Glutamatergic neuron (in vitro differentiated cells): ENCODE measurements around the gene LRCH1. TPM values are rescaled to one million over a fixed set of nuclear protein-coding genes. Genes with fewer than 3 reads are reported as not detected.
A peak's percentile ranks its signal among the peaks of the same experiment; 100 is the strongest.

Source experiments
- DNase-seq: peaks from one replicate; pipeline ENCODE4 v3.0.0; 2022
- H3K27ac Mint-ChIP-seq: one replicate; pipeline ENCODE4 v1.8.0; 2020; ENCODE audit warnings: mild to moderate bottlenecking, mixed read lengths, inconsistent platforms; ENCODE audit not compliant: unreplicated experiment
- H3K27me3 Mint-ChIP-seq: one replicate; pipeline ENCODE4 v1.8.0; 2020; ENCODE audit warnings: mild to moderate bottlenecking, moderate library complexity, mixed read lengths, inconsistent platforms; ENCODE audit not compliant: unreplicated experiment
- H3K36me3 Mint-ChIP-seq: one replicate; pipeline ENCODE4 v1.8.0; 2020; ENCODE audit warnings: mild to moderate bottlenecking, mixed read lengths, inconsistent platforms; ENCODE audit not compliant: unreplicated experiment
- H3K4me1 Mint-ChIP-seq: one replicate; pipeline ENCODE4 v1.8.0; 2020; ENCODE audit warnings: mild to moderate bottlenecking, low read depth, mixed read lengths, inconsistent platforms; ENCODE audit not compliant: unreplicated experiment
- H3K4me3 Mint-ChIP-seq: one replicate; pipeline ENCODE4 v1.8.0; 2020; ENCODE audit warnings: mild to moderate bottlenecking, mixed read lengths, inconsistent platforms; ENCODE audit not compliant: unreplicated experiment
- H3K9me3 Mint-ChIP-seq: one replicate; pipeline ENCODE4 v1.8.0; 2020; ENCODE audit warnings: mild to moderate bottlenecking, moderate library complexity, mixed read lengths, inconsistent platforms; ENCODE audit not compliant: unreplicated experiment
- CTCF ChIP-seq: fragments of 200-600 bp; sonication (generic); IDR thresholded peaks from one replicate; pipeline ENCODE4 v1.5.0; 2021; ENCODE audit not compliant: partially characterized antibody, unreplicated experiment
- total RNA-seq: library from RNA; stranded (reverse); fragmentation: NEBNext Ultra II Directional; extraction: Animal tissue kit (Norgen Biotek cat#: 25700); gene quantifications from one replicate; pipeline ENCODE4 v1.2.1, GENCODE V29; 2021; ENCODE audit not compliant: unreplicated experiment

The LRCH1 gene
- total RNA-seq, 1 donor from 2014 or later: 40.6 TPM

- Mint-ChIP-seq H3K4me3 (no peak overlapping the region), H3K27ac (peak overlapping the region; percentile 14), H3K36me3 (no peaks in the 10 kb centered on the region), H3K4me1 (peaks cover 62% of the 10 kb centered on the region), H3K9me3 (peaks cover 2% of the 10 kb centered on the region), H3K27me3 (peaks cover 2% of the 10 kb centered on the region)
- no peak for DNase-seq
- TF ChIP-seq CTCF: no peak
These were observed 61.6 kb downstream of the LRCH1 start for GRCh38 chr13:46614582-46614981.

GRCh38 chr13:46615888-46616531, 63.0 kb downstream of the LRCH1 start:
- no peaks in the 10 kb centered on the region for H3K36me3 Mint-ChIP-seq
- H3K27me3 Mint-ChIP-seq: no peaks in the 10 kb centered on the region
- no peak for TF ChIP-seq CTCF
- peaks cover 71% of the 10 kb centered on the region for H3K4me1 Mint-ChIP-seq
- H3K27ac Mint-ChIP-seq: peak overlapping the region; percentile 6
- peak overlapping the region; percentile 2 for H3K4me3 Mint-ChIP-seq
- DNase-seq: no peak
- H3K9me3 Mint-ChIP-seq: peaks cover 2% of the 10 kb centered on the region

- Mint-ChIP-seq H3K9me3 (peaks cover 2% of the 10 kb centered on the region), H3K36me3 (no peaks in the 10 kb centered on the region), H3K4me1 (peaks cover 76% of the 10 kb centered on the region), H3K27me3 (no peaks in the 10 kb centered on the region), H3K4me3 (peak overlapping the region; percentile 13), H3K27ac (peak overlapping the region; percentile 41)
- TF ChIP-seq CTCF: no peak
- DNase-seq: no peak
These were observed 64.3 kb downstream of the LRCH1 start for GRCh38 chr13:46617229-46617721.

GRCh38 chr13:46617885-46618284, 64.9 kb downstream of the LRCH1 start:
- no peak overlapping the region for H3K27ac Mint-ChIP-seq
- peaks cover 2% of the 10 kb centered on the region for H3K9me3 Mint-ChIP-seq
- no peak for DNase-seq
- no peaks in the 10 kb centered on the region for H3K36me3 Mint-ChIP-seq
- TF ChIP-seq CTCF: no peak
- H3K4me3 Mint-ChIP-seq: no peak overlapping the region
- no peaks in the 10 kb centered on the region for H3K27me3 Mint-ChIP-seq
- H3K4me1 Mint-ChIP-seq: peaks cover 78% of the 10 kb centered on the region

GRCh38 chr13:46618694-46619254, 65.8 kb downstream of the LRCH1 start:
- Mint-ChIP-seq H3K4me1 (peaks cover 77% of the 10 kb centered on the region), H3K27ac (no peak overlapping the region)

More at GRCh38 chr13:46618694-46619254, 65.8 kb downstream of the LRCH1 start:
- Mint-ChIP-seq H3K27me3 (peaks cover 2% of the 10 kb centered on the region), H3K9me3 (peaks cover 7% of the 10 kb centered on the region), H3K36me3 (no peaks in the 10 kb centered on the region), H3K4me3 (no peak overlapping the region)
- no peak for DNase-seq
- no peak for TF ChIP-seq CTCF
